HEK293 (cell line): ENCODE results near the gene TRABD.

Experiments used
- GFI1B ChIP-seq: fragments of 450-650 bp; formaldehyde crosslinking; IDR thresholded peaks from 2 replicates; pipeline ENCODE4 v1.5.1; 2016; ENCODE audit warnings: missing biosample characterization, missing genetic modification characterization
- SP7 ChIP-seq: fragments of 450-650 bp; formaldehyde crosslinking; IDR thresholded peaks from 2 replicates; pipeline ENCODE4 v1.5.1; 2016; ENCODE audit warnings: missing biosample characterization, missing genetic modification characterization
- YY1 ChIP-seq: fragments of 450-650 bp; formaldehyde crosslinking; IDR thresholded peaks from 2 replicates; pipeline ENCODE4 v1.5.1; 2018; ENCODE audit warnings: missing biosample characterization, missing genetic modification characterization
- ZBTB21 ChIP-seq: fragments of 450-650 bp; formaldehyde crosslinking; IDR thresholded peaks from 2 replicates; pipeline ENCODE4 v1.5.1; 2017; ENCODE audit warnings: missing biosample characterization, missing genetic modification characterization
- ZBTB48 ChIP-seq: fragments of 450-650 bp; formaldehyde crosslinking; IDR thresholded peaks from 2 replicates; pipeline ENCODE4 v1.5.1; 2016; ENCODE audit warnings: missing biosample characterization, missing genetic modification characterization
- ZNF174 ChIP-seq: fragments of 450-650 bp; formaldehyde crosslinking; IDR thresholded peaks from 2 replicates; pipeline ENCODE4 v1.5.0; 2017; ENCODE audit warnings: missing biosample characterization, mild to moderate bottlenecking, missing genetic modification characterization
- ZNF2 ChIP-seq: fragments of 450-650 bp; formaldehyde crosslinking; IDR thresholded peaks from 2 replicates; pipeline ENCODE4 v1.5.1; 2016; ENCODE audit warnings: missing biosample characterization, missing genetic modification characterization
- ZNF501 ChIP-seq: fragments of 450-650 bp; formaldehyde crosslinking; IDR thresholded peaks from 2 replicates; pipeline ENCODE4 v1.5.1; 2016; ENCODE audit warnings: missing biosample characterization, missing genetic modification characterization
- ZNF549 ChIP-seq: fragments of 450-650 bp; IDR thresholded peaks from 2 replicates; pipeline ENCODE4 v1.5.1; 2018; ENCODE audit warnings: missing biosample characterization, missing genetic modification characterization, mild to moderate bottlenecking, inconsistent platforms, moderate library complexity
- TF ChIP-seq, protein P1 (sequence below): fragments of 450-650 bp; formaldehyde crosslinking; IDR thresholded peaks from 2 replicates; pipeline ENCODE4 v1.5.1; 2017; ENCODE audit warnings: missing biosample characterization, mild to moderate bottlenecking, missing genetic modification characterization, moderate library complexity
- TF ChIP-seq, protein P2 (sequence below): fragments of 450-650 bp; formaldehyde crosslinking; IDR thresholded peaks from 2 replicates; pipeline ENCODE4 v1.5.1; 2016; ENCODE audit warnings: missing biosample characterization, missing genetic modification characterization

DNA sequence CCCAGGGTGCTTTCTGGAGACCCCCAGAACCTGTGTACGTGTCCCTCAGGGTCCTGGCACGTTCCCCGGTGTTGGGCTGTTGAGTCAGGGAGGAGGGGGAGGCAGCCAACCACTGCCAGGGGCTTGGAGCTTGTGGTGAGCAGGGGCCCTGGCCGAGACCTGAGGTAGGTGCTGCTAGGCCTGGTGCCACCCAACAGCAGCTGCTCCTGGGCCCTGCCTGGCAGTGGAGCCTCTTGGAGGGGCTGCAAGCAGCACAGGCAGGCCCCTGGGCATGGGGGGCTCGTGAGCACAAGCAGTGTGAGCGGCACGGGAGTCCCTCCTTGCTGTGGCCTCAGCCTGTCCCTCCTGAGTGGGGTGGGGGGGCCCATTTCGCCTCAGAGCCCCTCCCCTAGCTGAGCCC is 7.9 kb downstream of the TRABD start:
- TF ChIP-seq, protein P1, sequence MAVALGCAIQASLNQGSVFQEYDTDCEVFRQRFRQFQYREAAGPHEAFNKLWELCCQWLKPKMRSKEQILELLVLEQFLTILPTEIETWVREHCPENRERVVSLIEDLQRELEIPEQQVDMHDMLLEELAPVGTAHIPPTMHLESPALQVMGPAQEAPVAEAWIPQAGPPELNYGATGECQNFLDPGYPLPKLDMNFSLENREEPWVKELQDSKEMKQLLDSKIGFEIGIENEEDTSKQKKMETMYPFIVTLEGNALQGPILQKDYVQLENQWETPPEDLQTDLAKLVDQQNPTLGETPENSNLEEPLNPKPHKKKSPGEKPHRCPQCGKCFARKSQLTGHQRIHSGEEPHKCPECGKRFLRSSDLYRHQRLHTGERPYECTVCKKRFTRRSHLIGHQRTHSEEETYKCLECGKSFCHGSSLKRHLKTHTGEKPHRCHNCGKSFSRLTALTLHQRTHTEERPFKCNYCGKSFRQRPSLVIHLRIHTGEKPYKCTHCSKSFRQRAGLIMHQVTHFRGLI = no peak
- TF ChIP-seq ZNF174 (tag by site-specific recombination) = no peak
- TF ChIP-seq, protein P2, sequence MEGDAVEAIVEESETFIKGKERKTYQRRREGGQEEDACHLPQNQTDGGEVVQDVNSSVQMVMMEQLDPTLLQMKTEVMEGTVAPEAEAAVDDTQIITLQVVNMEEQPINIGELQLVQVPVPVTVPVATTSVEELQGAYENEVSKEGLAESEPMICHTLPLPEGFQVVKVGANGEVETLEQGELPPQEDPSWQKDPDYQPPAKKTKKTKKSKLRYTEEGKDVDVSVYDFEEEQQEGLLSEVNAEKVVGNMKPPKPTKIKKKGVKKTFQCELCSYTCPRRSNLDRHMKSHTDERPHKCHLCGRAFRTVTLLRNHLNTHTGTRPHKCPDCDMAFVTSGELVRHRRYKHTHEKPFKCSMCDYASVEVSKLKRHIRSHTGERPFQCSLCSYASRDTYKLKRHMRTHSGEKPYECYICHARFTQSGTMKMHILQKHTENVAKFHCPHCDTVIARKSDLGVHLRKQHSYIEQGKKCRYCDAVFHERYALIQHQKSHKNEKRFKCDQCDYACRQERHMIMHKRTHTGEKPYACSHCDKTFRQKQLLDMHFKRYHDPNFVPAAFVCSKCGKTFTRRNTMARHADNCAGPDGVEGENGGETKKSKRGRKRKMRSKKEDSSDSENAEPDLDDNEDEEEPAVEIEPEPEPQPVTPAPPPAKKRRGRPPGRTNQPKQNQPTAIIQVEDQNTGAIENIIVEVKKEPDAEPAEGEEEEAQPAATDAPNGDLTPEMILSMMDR = no peak
- no peak for TF ChIP-seq ZBTB21 (tag by site-specific recombination)
- TF ChIP-seq ZNF2 (tag by site-specific recombination) = no peak
- TF ChIP-seq ZNF549 = no peak
- no peak for TF ChIP-seq ZBTB48 (tag by site-specific recombination)
- TF ChIP-seq SP7 (tag by site-specific recombination) = no peak
- TF ChIP-seq ZNF501 (tag by site-specific recombination) = no peak
- TF ChIP-seq YY1 = no peak
- TF ChIP-seq GFI1B (tag by site-specific recombination) = no peak
